Measurements from ENCODE around the gene TINCR.

DNA sequence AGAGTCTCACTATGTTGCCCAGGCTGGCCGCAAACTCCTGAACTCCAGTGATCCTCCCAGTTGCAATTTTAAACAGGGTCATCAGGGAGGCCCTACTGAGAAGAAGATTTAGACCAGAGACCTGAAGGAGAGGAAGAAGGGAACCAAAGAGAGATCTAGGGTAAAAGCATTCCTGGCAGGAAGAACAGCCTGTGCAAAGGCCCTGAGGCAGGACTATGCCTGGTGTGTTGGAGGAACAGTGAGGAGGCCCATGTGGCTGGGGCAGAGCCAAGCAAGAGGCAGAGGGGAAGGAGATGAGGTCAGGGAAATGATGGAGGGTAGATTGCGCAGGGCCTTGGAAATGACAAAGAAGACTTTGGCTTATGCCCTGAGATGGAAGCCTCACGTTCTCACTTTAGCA lies 34.5 kb downstream of the TINCR start:
- TF ChIP-seq EP300 (IDR thresholded peaks at IDR 0.05) (no peak), POLR2A (IDR thresholded peaks at IDR 0.05) (no peak)

Data from ovary (tissue), 1 donor.